Stimulated activated CD8-positive, alpha-beta memory T cell treated with anti-CD3 and anti-CD28 coated beads, Interleukin-2, amount 100 ng/mL, for 48 hours (primary cell): ENCODE results near the gene EAPP.
"Not testable (repeated sequence)": the region's sequence is repeated elsewhere in the genome, so short reads cannot be mapped to it uniquely, and the experiment has no call there.

Experiments
- DNase-seq, 2 donors: peaks; one replicate each; pipeline ENCODE4 v3.0.0-alpha.2; 2020; ENCODE audit warnings: low read depth in 2 of 2

The EAPP gene

DNA sequence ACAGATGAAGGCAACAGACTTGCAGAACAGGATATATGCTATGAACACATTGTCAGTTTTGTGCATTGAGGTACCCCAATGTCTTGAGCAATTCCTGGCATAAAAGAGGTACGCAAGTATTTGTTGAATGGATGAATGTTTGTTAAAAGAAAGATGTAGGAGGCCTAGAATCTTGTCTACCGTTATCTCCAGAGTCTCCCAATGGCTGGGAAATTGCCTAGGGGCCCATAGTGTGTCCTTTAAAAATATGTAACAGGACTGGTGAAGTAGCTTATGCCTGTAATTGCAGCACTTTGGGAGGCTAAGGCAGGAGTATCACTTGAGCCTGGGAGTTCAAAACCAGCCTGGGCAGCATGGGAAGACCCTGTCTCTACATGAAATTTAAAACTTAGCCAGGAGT, 57.0 kb downstream of the EAPP start:
- no peak for DNase-seq

- DNase-seq = no peak
Measured at GRCh38 chr14:34479694-34480093, 59.8 kb downstream of the EAPP start.

DNA sequence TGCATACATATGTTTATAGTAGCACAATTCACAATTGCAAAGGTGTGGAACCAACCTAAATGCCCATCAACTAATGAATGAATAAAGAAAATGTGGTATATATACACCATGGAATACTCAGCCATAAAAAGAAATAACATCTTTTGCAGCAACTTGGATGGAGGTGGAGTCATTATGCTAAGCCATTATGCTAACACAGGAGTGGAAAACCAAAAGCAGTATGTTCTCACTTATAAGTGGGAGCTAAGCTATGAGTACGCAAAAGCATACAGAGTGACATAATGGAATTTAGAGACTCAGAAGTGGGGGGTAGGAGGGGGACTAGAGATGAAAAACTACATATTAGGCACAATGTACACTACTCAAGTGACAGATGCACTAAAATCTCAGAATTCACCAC, 61.2 kb downstream of the EAPP start:
- DNase-seq = no peak

DNA sequence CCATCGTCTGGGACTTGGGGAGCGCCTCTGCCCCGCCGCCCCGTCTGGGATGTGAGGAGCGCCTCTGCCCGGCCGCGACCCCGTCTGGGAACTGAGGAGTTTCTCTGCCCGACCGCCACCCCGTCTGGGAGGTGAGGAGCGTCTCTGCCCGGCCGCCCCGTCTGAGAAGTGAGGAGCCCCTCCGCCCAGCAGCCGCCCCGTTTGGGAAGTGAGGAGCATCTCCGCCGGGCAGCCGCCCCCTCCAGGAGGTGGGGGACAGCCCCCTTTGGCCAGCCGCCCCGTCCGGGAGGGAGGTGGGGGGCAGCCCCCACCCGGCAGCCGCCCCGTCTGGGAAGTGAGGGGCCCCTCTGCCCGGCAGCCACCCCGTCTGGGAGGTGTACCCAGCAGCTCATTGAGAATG, 63.5 kb downstream of the EAPP start:
- DNase-seq = not testable (repeated sequence)

DNA sequence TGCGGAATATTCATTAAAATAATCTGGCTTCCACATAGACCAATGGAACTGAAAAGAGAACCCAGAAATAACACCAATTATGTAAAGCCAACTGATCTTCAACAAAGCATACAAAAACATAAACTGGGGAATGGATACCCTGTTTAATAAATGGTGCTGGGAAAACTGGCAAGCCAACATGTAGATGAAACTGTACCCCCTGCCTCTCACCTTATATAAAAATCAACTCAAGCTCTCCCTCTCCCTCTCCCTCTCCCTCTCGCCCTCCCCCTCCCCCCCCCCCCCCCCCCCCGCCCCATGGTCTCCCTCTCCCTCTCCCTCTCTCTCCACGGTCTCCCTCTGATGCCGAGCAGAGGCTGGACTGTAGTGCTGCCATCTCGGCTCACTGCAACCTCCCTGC, 64.3 kb downstream of the EAPP start:
- no peak for DNase-seq

DNA sequence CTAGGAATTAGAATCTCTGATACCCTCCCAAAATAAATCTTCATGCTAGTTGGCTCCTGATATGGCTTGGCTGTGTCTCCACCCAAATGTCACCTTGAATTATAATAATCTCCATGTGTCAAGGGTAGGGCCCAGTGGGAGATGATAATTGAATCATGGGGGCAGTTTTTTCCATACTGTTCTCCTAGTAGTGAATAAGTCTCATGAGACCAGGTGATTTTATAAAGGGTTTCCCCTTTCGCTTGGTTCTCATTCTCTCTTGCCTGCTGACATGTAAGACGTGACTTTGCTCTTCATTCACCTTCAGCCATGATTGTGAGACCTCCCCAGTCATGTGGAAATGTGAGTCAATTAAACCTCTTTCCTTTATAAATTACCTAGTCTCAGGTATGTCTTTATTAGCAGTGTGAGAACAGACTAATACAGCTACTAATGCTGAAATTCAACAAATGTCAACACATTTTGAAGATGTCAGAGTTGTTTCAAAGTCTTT, 65.3 kb downstream of the EAPP start:
- no peak for DNase-seq

- no peak for DNase-seq
Measured at GRCh38 chr14:34472706-34473279, 66.7 kb downstream of the EAPP start.

GRCh38 chr14:34470319-34470718, 69.2 kb downstream of the EAPP start:
- no peak for DNase-seq

GRCh38 chr14:34466691-34467090, 72.8 kb downstream of the EAPP start:
- DNase-seq = no peak
